Measurements from ENCODE around the gene RNPEP.
"Not testable (repeated sequence)": the region's sequence is repeated elsewhere in the genome, so short reads cannot be mapped to it uniquely, and the experiment has no call there.

RNPEP gene

GRCh38 chr1:202011994-202012393, 29.5 kb downstream of the RNPEP start:
- no peak for DNase-seq

- DNase-seq, result no peak
Measured at GRCh38 chr1:202012544-202013478, 30.4 kb downstream of the RNPEP start.

GRCh38 chr1:202013603-202014002, 31.2 kb downstream of the RNPEP start:
- no peak for DNase-seq

- no peak for DNase-seq
Measured at GRCh38 chr1:202014060-202014459, 31.6 kb downstream of the RNPEP start.

- DNase-seq, result no peak
Measured at GRCh38 chr1:202014915-202015661, 32.6 kb downstream of the RNPEP start.

- no peak for DNase-seq
Measured at GRCh38 chr1:202015662-202015937, 33.2 kb downstream of the RNPEP start.

GRCh38 chr1:202016022-202016810, 33.8 kb downstream of the RNPEP start:
- DNase-seq, result no peak

GRCh38 chr1:202016811-202017748, 34.6 kb downstream of the RNPEP start:
- no peak for DNase-seq

- DNase-seq, result no peak
Measured at GRCh38 chr1:202017749-202018467, 35.5 kb downstream of the RNPEP start.

GRCh38 chr1:202018468-202019234, 36.2 kb downstream of the RNPEP start:
- DNase-seq, result no peak

GRCh38 chr1:202019235-202019558, 36.7 kb downstream of the RNPEP start:
- DNase-seq, result not testable (repeated sequence)

- no peak for DNase-seq
Measured at GRCh38 chr1:202023001-202023433, 40.6 kb downstream of the RNPEP start.

- DNase-seq, result no peak
Measured at GRCh38 chr1:202029171-202029665, 46.8 kb downstream of the RNPEP start.

GRCh38 chr1:202029727-202030126, 47.3 kb downstream of the RNPEP start:
- no peak for DNase-seq

- no peak for DNase-seq
Measured at GRCh38 chr1:202031796-202032195, 49.3 kb downstream of the RNPEP start.

- no peak for DNase-seq
Measured at GRCh38 chr1:202034149-202034682, 51.8 kb downstream of the RNPEP start.

GRCh38 chr1:202034683-202035462, 52.4 kb downstream of the RNPEP start:
- no peak for DNase-seq

GRCh38 chr1:202036595-202037387, 54.3 kb downstream of the RNPEP start:
- DNase-seq, result no peak

Measured in stimulated activated naive CD4-positive, alpha-beta T cell (primary cell).